NCI-H2227 (cell line): ENCODE results near the gene CXCL12.

Experiments
- DNase-seq: peaks from one replicate; lab custom pipeline; 2025; ENCODE audit not compliant: unreplicated experiment; lab: John Stamatoyannopoulos, UW

CXCL12 gene

GRCh38 chr10:44385696-44386441, 972 bp upstream of the CXCL12 start:
- no peak for DNase-seq

- DNase-seq = no peak
Observed at GRCh38 chr10:44384601-44385025, 284 bp downstream of the CXCL12 start.

- no peak for DNase-seq
Observed at GRCh38 chr10:44383749-44384600, 922 bp downstream of the CXCL12 start.

GRCh38 chr10:44382981-44383748, 1.7 kb downstream of the CXCL12 start:
- no peak for DNase-seq

GRCh38 chr10:44382131-44382858, 2.6 kb downstream of the CXCL12 start:
- DNase-seq = no peak

GRCh38 chr10:44380829-44381600, 3.9 kb downstream of the CXCL12 start:
- no peak for DNase-seq

GRCh38 chr10:44379907-44380306, 5.0 kb downstream of the CXCL12 start:
- DNase-seq = no peak

GRCh38 chr10:44378626-44379025, 6.3 kb downstream of the CXCL12 start:
- no peak for DNase-seq

GRCh38 chr10:44377651-44378310, 7.1 kb downstream of the CXCL12 start:
- no peak for DNase-seq

GRCh38 chr10:44376472-44377099, 8.3 kb downstream of the CXCL12 start:
- DNase-seq = no peak

- no peak for DNase-seq
Observed at GRCh38 chr10:44374155-44374554, 10.7 kb downstream of the CXCL12 start.

- DNase-seq = no peak
Observed at GRCh38 chr10:44373341-44373995, 11.4 kb downstream of the CXCL12 start.

- no peak for DNase-seq
Observed at GRCh38 chr10:44372181-44372580, 12.7 kb downstream of the CXCL12 start.

GRCh38 chr10:44370731-44371248, 14.1 kb downstream of the CXCL12 start:
- DNase-seq = no peak

- no peak for DNase-seq
Observed at GRCh38 chr10:44369854-44370253, 15.0 kb downstream of the CXCL12 start.

- no peak for DNase-seq
Observed at GRCh38 chr10:44369296-44369695, 15.6 kb downstream of the CXCL12 start.

- no peak for DNase-seq
Observed at GRCh38 chr10:44368637-44369036, 16.3 kb downstream of the CXCL12 start.

GRCh38 chr10:44366941-44367630, 17.8 kb downstream of the CXCL12 start:
- DNase-seq = no peak
